ENCODE results near the gene EPN3. TPM values are rescaled to one million over a fixed set of nuclear protein-coding genes. Genes with fewer than 3 reads are reported as not detected.

Gene EPN3
- total RNA-seq, 2 donors from 2014 or later = 18.3 to 79.8 TPM

DNA sequence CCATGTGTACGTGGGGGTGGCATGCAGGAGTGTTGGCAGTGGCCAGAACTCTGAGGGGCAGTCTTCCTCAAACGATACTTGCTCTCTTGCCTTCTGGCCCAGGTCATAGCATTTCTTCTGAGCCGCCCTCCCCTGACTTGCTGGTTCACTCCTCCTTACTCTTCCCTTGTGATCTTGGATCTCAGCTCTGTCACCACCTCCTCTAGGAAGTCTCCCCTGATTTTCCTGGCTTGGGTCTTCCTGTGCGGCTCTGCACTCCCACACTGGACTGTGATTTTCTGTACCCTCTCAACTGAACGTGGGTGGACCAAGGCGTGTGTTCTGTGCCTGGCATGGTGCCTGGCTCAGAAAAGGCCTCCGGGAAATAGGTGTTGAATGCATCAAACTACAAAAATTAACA is 2.9 kb downstream of the EPN3 start:
- Histone ChIP-seq H3K9me3 (no peaks in the 10 kb centered on the region), H3K27me3 (peaks cover 7% of the 10 kb centered on the region), H3K4me3 (no peak overlapping the region), H3K4me1 (peaks cover 11% of the 10 kb centered on the region), H3K9ac (ENCODE audit: low read depth in 2 of 2, low read length in 2 of 2) (peak overlapping the region in 1 of 2 donors; percentile 91), H3K36me3 (no peaks in the 10 kb centered on the region), H3K27ac (no peak overlapping the region)
- TF ChIP-seq, protein P1, sequence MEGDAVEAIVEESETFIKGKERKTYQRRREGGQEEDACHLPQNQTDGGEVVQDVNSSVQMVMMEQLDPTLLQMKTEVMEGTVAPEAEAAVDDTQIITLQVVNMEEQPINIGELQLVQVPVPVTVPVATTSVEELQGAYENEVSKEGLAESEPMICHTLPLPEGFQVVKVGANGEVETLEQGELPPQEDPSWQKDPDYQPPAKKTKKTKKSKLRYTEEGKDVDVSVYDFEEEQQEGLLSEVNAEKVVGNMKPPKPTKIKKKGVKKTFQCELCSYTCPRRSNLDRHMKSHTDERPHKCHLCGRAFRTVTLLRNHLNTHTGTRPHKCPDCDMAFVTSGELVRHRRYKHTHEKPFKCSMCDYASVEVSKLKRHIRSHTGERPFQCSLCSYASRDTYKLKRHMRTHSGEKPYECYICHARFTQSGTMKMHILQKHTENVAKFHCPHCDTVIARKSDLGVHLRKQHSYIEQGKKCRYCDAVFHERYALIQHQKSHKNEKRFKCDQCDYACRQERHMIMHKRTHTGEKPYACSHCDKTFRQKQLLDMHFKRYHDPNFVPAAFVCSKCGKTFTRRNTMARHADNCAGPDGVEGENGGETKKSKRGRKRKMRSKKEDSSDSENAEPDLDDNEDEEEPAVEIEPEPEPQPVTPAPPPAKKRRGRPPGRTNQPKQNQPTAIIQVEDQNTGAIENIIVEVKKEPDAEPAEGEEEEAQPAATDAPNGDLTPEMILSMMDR (IDR thresholded peaks at IDR 0.05) = no peak
- no peak for DNase-seq
- intact Hi-C loops (cut with DNase I) = loop anchor here (5.0 kb wide), 1 partner anchor 53 kb away; no protein-coding TSS in a partner anchor

DNA sequence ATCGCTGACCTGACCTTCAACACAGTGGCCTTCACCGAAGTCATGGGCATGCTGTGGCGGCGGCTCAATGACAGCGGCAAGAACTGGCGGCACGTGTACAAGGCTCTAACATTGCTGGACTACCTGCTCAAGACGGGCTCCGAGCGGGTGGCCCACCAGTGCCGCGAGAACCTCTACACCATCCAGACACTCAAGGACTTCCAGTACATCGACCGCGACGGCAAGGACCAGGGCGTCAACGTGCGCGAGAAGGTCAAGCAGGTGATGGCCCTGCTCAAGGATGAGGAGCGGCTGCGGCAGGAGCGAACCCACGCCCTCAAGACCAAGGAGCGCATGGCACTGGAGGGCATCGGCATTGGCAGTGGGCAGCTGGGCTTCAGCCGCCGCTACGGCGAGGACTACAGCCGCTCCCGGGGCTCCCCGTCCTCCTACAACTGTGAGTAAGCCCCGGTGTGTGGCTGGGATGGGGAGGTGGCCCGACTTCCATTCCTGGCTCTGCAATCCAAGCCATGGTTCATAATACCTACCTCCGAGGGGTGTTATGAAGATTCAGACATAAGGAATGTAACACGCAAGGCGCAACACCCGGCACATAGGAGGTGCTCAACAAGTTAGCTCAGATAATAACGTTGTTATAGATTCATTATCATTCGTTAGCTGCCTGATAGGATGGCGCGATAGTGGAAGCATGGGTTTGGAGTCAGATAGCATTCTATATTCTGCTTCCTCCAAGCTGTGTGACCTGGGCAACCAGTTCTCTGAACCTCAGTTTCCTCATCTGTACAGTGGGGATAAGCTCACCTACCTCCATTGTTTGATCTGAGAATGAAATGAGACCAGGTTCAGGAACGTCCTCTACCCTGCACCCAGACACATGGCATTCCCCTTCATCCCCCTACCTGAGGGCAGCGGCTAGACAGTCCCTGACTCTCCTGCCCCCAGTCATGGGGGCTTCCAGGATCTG is 4.4 kb downstream of the EPN3 start:
- TF ChIP-seq, protein P1 (IDR thresholded peaks at IDR 0.05) = no peak
- Histone ChIP-seq H3K9me3 (no peaks in the 10 kb centered on the region), H3K4me1 (peaks cover 23% of the 10 kb centered on the region), H3K9ac (ENCODE audit: low read depth in 2 of 2, low read length in 2 of 2) (no peak overlapping the region), H3K4me3 (no peak overlapping the region), H3K36me3 (no peaks in the 10 kb centered on the region), H3K27ac (no peak overlapping the region), H3K27me3 (no peaks in the 10 kb centered on the region)
- intact Hi-C loops (cut with DNase I) = loop anchor here (5.0 kb wide), 1 partner anchor 55 kb away; no protein-coding TSS in a partner anchor
- DNase-seq = no peak

DNA sequence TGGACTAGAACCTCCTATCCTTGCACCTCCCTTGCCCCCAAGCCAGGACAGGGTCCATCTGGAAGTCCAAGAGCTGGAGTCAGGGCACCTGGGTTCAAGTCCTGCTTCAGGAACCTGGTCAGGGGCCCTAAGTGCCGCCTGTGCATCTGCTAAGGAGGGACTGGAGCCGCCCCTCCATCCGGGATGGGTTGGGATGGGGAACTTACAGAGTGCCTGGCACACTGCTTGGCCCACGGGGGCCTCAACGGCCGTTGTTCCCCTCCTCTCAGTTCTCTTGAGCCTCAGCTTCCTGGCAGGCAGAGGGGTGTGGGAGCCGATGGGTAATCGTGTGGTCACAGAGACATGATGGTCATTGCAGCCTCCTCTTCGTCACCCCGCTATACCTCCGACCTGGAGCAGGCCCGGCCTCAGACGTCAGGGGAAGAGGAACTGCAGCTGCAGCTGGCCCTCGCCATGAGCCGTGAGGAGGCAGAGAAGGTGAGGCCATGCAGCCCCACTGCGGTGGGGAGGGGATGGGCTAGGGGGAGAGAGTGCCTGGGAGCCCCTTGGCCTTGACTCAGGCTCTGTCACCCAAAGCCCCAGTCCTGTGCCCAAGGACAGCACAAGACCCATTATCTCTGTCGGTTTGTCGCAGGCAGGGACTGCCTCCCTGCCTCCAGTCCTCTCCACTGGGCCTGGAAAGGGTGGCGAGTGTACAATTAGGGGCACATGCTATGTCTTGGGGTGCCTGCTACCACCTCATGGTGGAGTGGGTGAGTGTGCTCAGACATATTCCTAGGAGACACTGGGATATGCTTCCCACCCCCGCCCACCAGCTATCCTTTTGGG is 5.4 kb downstream of the EPN3 start:
- Histone ChIP-seq H3K36me3 (no peaks in the 10 kb centered on the region), H3K4me1 (peaks cover 23% of the 10 kb centered on the region), H3K9me3 (no peaks in the 10 kb centered on the region), H3K27ac (no peak overlapping the region), H3K9ac (ENCODE audit: low read depth in 2 of 2, low read length in 2 of 2) (peak overlapping the region in 1 of 2 donors; percentile 28), H3K4me3 (no peak overlapping the region), H3K27me3 (no peaks in the 10 kb centered on the region)
- intact Hi-C loops (cut with DNase I) = loop anchor here (5.0 kb wide), 1 partner anchor 56 kb away; no protein-coding TSS in a partner anchor
- no peak for DNase-seq
- TF ChIP-seq, protein P1 (IDR thresholded peaks at IDR 0.05) = no peak

DNA sequence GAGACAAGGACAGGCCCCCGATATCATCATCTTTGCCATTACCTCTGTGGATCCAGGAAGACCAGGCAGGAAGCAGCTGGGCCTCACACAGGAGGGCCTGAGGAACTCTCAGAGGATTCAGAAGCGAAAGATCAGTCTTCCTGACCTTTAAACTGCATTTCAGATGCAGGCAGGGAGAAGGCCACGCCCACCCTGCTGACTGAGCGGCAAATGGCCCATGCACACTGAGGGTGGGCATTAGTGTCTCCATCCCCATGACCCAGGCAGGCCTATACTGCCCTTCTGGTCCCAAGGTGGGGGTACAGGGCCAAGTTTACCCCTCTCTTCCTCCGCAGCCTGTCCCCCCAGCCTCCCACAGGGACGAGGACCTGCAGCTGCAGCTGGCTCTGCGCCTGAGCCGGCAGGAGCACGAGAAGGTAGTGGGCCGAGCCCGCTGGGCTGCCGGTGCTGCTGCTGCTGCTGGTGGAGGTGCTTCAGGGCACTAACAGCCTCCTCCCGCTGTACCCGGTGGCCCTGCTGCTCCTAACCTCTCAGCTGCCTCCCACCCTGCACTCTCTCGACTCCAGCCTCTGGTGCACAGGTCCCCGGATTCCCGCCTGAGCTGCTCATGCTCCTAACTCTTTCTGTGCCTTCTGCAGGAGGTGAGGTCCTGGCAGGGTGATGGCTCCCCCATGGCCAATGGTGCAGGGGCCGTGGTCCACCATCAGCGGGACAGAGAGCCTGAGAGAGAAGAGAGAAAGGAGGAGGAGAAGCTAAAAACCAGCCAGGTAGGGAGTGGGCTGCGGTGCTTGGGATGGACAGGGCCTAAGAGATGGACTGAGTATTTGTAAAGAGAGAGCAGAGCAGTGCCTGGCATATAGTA is 6.2 kb downstream of the EPN3 start:
- H3K9ac ChIP-seq (ENCODE audit: low read depth in 2 of 2, low read length in 2 of 2) = peak overlapping the region in 1 of 2 donors; percentile 89
- no peak overlapping the region for H3K4me3 ChIP-seq
- no peaks in the 10 kb centered on the region for H3K27me3 ChIP-seq
- no peaks in the 10 kb centered on the region for H3K36me3 ChIP-seq
- TF ChIP-seq, protein P1 (IDR thresholded peaks at IDR 0.05) = no peak
- peak; percentile 49 for DNase-seq
- intact Hi-C loops (cut with DNase I) = loop anchor here (5.0 kb wide), 1 partner anchor 56 kb away; no protein-coding TSS in a partner anchor
- no peak overlapping the region for H3K27ac ChIP-seq
- H3K4me1 ChIP-seq = peaks cover 23% of the 10 kb centered on the region
- H3K9me3 ChIP-seq = no peaks in the 10 kb centered on the region
